ENCODE measurements around the gene CBX8.

Gene CBX8

GRCh38 chr17:79803997-79804855 lies 7.3 kb upstream of the CBX8 start:
- DNase-seq: peak; percentile 84

- no peak for DNase-seq
These were observed 6.6 kb upstream of the CBX8 start for GRCh38 chr17:79803421-79803996.

DNA sequence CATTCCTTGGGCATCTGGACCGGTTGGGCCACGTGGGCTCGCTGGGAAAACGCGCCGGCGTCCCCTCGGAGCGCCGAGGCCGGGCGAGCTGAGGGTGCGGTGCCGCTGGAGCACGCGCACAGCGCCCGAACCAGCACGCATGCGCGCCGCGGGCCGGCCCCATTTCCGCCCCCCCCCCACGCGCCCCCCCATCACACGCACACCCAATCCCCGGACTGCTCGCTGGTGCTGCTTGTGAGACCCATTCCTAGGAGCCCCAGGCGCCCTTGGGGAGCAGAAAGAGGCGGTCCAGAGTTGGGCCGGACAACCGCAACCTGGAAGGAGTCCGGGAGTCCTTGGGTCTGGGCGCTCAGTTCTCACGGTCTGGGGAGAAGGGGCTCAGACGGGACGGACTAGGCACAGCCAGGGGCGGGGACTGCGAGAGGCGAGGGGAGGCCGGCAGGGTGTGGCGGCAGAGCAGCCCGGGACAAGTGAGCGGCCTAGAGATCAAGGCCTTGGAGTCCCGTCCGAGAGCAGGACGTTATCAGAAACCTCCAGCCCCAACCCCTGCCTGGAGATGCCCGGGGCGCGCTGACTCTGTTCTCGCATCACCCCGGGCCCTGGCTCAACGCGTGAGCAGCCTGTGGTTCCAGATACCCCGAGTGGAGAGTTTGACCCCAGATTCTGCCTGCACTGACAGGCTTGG lies 6.0 kb upstream of the CBX8 start:
- no peak for DNase-seq

DNA sequence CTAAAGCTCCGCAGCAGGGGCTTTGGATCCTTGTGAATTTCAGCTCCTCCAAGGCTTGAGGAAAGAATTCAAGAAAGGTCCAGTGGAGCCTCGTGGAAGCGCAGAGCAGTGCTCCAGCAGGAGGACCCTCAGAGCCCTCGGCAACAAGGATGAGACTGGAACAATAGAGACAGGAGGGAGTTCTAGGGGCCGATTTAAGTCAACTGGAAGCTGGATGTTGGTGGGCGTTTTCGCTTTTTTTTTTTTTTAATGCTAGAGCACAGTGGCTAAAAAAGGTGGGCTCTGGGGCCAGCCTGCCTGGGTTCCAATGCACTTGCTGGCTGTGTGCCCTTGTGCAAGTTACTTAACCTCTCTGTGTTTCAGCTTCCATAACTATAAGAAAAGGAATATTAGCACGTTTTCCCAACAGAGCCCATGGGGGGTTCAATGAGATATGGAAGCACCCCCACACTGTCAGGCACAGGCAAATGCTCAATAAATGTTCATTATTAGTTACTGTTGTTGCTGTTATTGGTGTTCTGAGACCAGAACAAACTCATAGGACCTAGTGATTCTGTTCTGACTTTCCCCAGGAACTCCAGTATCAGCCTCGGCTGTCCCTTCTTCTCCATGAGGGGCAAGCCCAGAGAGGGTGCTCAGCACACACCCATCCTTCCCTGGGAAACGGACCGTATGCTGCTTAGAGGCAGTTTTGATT lies 5.3 kb upstream of the CBX8 start:
- DNase-seq: no peak

DNA sequence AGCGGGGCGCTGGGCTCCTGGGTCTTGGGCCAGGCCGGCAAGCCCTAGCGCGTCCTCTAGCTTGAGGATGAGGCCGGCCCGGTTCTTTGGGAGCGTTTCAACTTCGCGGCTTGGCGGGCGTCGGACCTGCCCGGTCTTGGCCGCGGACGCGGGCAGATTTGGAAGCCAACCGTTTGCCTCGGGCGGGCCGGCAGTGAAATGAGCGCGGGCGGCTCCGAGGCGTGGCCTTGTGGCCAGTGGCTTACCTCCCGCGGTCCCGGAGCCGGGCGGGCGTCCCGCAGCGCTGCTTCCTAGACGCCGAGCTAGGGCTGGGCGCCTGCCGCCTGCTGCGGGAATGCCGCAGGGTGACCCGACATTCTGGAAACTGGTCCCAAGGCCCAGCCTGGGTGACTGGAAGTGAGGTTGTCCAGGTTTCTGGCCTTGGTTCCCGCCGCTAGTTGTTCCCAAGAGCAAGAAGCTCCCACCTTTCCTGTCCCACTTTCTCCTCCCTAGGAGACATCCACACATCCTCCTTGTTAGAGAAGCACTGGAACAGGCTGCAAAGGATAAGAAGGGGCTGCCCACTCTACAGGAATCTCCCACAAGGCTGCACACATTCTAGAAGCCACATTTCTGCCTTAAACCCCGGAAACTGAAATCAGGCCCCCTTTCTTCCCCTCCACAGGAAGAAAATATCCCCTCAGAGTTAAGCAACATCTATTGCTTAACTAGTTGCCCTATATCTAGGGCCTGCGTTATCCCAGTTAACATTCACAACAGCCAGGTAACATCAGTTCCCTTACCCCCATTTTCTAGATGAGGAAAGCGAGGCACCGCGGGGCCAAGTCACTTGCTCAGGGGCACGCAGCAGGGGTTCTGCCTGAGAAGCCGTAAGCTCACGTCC lies 4.5 kb upstream of the CBX8 start:
- DNase-seq: no peak

GRCh38 chr17:79800325-79801155 lies 3.7 kb upstream of the CBX8 start:
- DNase-seq: peak; percentile 55

GRCh38 chr17:79799538-79800324 lies 2.9 kb upstream of the CBX8 start:
- no peak for DNase-seq

GRCh38 chr17:79799174-79799537 lies 2.3 kb upstream of the CBX8 start:
- no peak for DNase-seq

DNA sequence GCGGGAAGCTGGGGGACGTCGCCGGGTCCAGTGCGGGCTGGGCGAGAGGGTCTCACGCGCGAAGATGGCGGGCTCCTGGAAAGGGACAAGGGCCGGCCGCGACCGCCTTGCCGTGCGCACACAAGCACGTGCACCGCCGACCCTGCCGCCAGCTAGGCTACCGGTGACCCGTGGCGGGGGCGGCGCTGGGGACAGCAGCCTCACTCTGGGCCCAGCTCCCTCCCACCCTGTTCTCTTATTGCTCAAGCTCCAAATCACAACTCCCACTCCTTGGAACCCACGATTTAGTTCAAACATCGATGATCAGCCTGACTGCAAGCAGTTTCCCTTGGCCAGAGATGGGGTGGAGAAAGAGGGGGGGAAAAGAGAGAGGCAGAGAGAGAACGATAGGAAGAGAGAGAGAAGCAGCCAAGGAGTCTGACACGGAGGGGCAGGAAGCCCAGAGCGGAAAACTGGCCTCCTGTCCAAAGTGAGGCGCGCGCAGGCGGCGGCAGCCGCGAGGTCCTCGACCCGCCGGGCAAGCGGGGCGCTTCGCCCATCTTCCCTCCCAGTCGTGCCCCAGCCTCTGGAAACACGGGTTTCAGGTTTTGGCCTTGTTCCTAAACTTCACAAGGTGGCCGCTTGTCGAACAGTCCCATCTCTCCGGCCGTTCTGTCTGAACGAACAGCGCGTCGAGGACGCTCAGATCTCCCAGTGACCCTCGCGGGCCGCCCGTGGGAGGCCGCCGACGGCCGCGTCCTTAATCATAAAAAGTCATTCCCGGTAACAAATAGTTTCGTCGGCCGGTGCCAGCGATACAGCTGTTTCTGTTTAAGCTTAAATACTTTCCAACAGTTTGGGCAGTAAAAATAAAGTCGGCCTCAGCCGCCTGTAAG lies 1.7 kb upstream of the CBX8 start:
- no peak for DNase-seq

DNA sequence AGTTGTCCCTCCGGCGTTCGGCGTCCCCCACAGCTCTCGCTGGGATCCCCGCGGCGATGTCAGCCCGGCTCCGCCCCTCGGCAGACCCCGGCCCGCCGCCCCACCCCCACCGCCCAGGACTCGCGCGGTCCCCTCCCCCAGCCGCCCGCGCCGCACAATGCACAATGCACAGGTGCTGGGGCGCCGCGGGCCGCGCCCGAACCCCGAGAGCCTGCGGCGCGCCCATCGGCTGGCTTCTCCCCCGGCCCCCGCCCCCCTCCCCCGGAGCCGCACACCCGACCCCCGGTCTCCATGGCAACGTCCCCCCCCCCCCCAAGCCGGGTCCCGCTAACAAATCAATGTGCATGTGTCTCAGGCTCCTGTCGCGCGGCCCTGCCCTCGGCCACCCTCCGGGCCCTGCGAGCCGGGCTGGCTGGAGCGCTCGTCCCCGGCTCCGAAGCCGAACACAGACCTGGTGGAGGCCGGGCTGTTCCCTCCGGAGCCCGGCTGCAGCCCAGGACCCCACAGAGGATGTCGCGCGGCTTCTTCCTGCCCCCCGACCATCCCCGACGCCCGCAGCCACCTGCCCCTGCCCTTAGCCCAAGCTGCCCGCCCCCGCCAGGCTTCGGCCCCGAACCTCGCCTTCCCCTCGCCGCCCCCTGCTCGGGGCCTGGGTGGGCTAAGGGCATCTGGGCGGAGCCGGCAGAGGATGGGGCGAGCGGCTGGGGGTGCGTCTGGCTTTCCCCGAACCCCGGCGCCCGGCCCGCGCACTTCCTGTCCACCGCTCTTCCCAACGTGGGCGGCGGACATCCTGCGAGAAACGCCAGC lies 818 bp upstream of the CBX8 start:
- no peak for DNase-seq

DNA sequence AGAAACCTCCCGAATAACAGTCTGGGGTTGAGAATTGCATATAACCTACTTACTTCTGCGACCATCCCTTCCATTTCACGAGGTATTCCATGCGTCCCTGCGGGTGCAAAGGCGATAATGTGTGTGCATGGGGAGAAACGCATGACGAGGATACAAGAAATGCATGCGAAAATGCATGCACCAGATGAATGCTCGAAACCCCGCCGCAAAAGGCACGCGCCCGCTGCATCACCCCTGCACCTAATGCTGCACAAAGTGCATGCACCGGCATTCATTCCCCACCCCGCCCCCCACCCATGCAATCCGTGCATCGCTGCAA lies 474 bp downstream of the CBX8 start:
- DNase-seq: no peak

DNA sequence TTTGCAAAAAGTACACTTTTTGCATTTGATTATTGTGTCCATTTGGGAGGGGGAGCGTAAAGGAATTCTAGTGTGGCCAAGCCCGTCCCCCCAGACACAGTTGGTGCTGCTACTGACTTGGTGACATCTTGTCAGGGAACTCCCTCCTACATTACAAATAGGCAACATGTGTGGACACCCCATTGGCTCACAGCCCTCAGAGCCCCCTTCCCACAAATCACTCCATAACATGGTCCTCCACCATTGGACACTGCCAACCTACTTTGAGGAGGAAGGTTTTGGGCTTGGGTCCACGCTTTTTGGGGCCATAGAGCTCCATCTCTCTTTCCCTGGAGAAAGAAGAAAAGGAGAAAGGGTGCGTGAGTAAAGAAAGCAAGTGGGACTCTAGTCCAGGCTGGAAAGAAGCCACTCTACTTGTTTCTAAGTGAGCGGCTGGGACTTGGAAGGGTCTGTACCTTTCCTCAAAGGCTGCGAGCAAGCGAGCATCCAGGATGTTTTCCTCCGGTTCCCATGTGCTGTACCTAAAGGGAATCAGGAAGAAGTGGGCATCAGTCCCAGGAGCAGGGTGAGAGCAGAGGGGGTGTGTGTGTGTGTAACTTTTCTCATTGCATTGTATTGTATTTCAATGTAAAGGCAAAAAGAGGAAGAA lies 958 bp downstream of the CBX8 start:
- no peak for DNase-seq

DNA sequence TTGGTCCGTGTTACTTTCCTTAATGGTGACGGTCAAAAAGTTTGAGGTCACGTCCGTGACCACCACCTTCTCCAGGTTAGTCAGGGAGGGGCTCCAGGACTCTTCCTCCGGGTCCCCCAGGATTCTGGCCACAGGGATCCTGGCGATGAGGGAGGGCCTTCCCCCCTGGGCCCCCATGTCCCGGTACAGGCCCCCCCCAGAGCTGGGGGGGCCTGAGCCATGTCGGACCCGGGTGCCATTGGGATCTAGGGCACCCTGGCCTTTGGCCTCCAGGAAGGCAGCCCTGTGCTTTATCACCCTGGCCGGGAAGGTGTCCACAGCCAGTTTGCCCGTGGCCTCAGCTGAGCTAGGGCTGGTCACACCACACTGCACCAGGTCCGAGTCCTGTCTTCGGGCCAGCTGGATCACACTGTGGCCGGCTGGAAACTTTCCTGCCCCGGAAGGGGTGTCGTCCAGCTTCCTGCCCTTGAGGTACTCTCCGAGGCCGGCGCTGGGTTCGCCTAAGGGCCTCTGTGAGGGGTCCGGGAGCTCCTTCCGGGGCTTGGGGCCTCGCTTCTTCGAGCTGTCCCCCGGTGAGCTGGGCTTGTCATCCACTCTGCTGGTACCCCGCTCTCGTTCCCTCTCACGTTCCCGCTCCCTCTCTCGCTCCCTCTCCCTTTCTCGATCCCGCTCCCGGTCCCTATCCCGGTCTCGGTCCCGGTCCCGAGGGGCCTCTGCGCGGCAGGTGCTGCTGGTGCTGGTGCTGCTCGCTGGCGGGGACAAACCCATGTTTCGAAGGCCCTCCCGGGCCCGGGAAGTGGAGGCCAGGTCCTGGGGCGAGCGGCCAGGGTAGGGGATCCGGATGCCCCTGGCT lies 2.0 kb downstream of the CBX8 start:
- DNase-seq: no peak

- no peak for DNase-seq
These were observed 3.0 kb downstream of the CBX8 start for GRCh38 chr17:79793924-79794304.

GRCh38 chr17:79792984-79793923 lies 3.6 kb downstream of the CBX8 start:
- no peak for DNase-seq

DNA sequence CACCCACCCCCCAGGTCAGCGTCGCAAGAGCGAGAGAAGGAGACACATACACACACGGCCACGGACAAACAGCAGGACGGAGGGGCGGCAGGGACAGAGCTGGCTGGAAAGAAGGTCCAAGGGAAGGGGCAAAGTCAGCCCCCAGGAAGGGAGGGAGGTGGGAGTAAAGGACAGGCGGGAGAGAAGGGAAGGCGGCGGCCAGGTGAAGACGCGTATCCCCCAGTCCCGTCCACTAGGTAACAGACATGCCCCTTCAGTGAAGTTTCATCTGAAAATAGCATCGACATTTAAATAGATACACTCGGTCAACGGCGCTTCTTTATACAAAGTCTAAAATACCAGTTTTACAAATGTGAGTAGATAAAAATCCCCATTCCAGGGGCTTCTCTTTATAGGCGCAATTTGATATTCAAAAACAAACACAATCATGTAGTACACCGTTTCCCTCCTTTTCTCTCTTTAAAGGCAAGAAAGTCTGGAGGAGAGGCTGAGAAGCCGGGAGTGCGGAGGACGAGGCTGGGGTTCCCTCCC lies 4.5 kb downstream of the CBX8 start:
- DNase-seq: no peak
